Hematopoietic multipotent progenitor cell (in vitro differentiated cells): ENCODE data around the gene OR8B12. TPM values are rescaled to one million over a fixed set of nuclear protein-coding genes. Genes with fewer than 3 reads are reported as not detected.

ENCODE experiments used
- DNase-seq, 3 donors: peaks; one replicate each; pipeline ENCODE4 v3.0.0-alpha.2; 2011 to 2015; ENCODE audit warnings: low read depth in 2 of 3, low spot score in 2 of 3
- total RNA-seq: library from RNA; depleted of rRNA; stranded (reverse); fragments of >200 nt; gene quantifications from one replicate; pipeline ENCODE4 v1.2.3, GENCODE V29; 2012

The OR8B12 gene
- total RNA-seq, result not detected

GRCh38 chr11:124543554-124543953, at the start of gene OR8B12:
TSS of gene OR8B12 (minus strand) at chr11:124543654. CDS start at chr11:124543654, 0 bp downstream.
- DNase-seq, result no peak

DNA sequence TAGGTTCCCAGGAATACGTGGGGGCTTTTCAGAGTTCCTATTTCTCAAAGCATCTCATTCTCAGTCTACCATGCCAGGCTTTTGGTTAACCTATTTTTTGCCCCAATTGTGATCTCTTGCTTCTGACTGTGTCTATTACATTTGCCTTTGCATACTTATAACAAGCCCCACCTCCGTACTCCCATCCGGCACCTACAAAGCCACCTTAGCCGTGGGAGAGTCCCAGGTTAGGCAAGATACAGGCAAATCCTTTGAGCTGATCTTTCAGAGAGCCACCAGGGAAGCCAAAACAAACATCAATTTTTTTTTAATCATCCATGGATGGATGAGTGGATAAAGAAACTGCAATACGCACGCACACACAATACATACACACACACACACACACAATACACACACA, 49.2 kb upstream of the OR8B12 start:
- no peak for DNase-seq

DNA sequence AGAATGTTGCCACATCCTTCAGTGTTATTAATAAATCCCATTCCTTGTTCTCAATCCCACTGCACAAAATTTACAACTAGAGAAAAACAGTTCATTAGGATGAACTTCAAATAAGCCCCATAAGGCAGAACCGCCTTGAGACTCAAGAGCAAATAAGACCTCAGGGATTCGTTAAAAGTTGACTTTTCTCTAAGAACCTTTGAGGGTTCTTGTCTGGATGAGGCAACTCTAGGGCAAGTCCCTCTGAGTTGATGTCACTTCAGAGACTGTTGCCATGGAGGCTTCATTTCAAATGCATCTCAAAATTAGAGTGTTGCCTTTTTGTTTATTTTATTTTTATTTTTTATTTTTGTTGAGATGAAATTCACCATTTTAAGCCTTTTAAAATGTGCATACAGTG, 48.0 kb upstream of the OR8B12 start:
- no peak for DNase-seq

DNA sequence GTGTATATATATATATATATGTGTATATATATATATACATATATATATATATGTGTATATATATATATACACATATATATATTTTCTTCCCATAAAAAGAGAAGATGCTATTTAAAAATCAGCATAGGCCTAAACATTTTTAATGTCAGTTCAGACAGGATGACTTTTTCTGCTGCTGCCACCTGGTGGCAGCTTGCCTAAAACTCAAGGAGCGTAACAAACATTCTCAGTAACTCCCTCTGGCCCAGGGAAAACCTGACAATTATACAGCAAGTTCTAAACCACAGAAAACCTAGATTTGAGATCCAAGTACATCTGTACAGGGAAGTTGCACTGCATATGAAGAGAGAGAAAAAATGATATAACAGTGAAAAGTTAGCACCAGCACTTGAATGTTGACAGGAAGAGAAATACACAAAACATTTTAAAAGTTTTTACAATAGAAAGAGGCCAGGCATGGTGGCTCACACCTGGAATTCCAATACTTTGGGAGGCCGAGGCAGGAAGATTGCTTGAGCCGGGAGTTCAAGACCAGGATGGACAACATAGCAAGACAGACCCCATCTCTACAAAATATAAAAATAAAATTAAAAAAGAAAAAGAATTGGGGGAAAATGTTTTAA, 42.9 kb upstream of the OR8B12 start:
- peak; percentile 6 to 78 (median 47) for DNase-seq

DNA sequence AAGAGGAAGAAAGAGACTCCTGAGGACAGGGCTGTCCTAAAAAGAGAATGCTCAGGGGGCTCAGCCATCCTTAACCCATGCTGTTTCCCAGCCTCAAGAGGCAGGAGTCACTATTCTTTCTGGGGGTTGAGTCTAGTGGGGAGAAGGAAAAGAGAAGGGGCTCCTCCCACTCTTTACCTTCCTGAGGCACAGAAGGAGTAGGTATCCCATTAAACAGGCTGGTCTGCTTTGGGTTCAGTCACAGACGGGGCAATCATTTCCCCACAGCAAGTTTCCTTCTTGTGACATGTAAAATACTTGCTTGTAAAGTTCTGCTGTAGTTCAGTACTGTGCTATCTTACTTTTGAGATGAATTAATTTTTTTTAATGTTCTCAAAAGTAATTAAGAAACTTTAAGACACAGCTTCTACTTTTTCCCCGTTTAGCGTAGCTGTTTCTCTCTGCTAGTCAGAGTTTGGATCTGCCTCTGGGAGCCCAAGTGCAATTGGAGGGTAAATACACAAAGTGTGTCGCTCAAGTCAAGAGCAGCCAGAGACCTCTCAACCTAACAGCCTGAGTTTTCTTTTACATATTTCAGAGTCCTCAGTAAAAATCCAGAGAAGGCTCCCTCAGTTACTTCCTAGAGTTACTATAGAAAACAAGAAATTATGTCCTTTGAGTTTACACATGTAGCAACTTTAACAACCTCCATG, 41.4 kb upstream of the OR8B12 start:
- no peak for DNase-seq

- no peak for DNase-seq
Observed at GRCh38 chr11:124583781-124584180, 40.3 kb upstream of the OR8B12 start.

DNA sequence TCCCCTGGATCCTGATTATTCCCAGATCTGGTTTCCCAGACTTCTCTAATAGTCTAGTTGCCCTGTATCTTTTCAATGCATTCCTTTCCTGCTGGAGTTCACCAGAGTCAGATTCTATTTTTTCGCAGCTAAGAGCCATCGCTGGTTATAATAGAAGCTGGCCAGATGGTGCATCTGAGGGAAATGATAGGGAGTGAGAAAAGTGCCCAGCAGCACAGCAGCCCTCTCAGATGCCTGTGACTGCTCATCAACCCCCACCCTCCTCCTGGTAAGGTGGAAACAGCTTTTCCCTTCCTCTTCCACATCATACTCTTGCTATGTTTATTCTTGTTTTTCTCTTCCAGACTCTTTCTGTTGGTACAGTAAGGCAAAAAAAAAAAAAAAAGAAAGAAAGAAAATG, 39.1 kb upstream of the OR8B12 start:
- no peak for DNase-seq

DNA sequence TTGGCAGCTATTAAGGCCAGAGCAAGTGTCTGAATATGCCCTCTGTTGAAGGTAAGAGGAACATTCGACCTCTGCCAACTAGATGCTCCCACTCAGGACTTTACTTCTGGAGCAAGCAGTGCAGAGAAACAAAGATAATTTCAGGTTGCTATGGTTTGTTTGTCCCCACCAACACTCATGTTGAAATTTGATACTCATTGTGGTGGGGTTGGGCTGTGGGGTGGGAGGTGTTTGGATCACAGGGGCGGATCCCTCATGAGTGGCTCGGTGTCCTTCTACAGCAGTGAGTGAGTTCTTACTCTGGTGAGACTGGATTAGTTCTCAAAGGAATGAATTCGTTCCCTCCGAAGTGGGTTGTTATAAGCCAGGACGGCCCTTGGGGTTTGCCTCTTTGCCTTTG, 38.4 kb upstream of the OR8B12 start:
- no peak for DNase-seq

DNA sequence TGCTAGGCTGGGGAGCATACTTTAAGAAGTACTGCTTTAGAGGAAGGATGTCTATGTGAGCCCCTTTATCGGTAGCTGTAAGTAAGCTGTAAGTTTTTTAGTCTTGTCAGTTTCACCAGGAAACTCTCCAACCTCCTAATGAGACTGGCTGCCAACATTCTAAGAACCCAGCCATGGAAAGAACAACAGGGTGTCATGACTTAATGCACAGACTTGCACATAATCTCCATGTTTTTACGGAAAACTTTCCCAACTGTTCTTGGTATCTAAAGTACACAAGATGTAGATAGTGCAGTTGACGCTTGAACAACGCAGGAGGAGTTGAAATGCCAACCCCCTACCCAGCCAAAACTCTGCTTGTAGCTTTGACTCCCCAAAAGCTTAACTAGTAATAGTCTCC, 35.3 kb upstream of the OR8B12 start:
- no peak for DNase-seq

DNA sequence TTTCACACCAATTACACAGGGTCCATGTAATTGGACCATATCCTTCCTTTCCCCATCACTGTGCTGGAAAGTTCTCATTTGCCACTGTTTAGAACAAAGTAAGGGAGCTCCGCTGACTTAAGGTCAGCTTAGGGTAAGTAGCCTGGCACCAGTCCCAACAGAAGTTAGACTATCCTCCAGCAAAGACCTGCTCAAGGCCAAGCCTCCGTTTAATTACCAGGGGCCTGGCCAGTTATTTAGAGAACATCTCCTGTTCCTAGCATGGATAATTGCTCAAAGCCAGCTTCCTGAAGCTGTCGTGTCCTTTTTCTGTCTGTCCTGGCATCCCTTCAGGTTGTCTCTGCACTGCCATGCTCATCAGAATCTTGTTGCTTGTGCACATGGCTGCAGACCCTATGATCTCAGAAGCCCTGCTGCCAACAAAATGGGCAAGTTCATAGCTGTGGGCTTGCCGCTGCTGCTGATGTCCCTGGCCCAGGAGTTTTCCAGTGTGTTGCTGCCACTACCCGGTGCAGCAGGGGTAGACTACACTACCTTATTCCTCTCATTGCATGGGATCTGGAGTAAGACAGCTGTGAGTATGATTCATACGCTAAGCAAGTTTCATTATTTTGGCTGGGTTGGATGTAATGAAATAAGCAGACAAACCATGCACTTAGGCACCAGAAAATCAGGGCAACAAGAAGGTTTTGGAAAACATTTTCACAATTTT, 34.4 kb upstream of the OR8B12 start:
- no peak for DNase-seq

DNA sequence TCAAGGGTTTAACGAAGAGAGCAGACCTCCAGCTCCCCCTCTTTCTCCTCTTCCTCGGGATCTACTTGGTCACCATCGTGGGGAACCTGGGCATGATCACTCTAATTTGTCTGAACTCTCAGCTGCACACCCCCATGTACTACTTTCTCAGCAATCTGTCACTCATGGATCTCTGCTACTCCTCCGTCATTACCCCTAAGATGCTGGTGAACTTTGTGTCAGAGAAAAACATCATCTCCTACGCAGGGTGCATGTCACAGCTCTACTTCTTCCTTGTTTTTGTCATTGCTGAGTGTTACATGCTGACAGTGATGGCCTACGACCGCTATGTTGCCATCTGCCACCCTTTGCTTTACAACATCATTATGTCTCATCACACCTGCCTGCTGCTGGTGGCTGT, 26.7 kb upstream of the OR8B12 start:
- no peak for DNase-seq

DNA sequence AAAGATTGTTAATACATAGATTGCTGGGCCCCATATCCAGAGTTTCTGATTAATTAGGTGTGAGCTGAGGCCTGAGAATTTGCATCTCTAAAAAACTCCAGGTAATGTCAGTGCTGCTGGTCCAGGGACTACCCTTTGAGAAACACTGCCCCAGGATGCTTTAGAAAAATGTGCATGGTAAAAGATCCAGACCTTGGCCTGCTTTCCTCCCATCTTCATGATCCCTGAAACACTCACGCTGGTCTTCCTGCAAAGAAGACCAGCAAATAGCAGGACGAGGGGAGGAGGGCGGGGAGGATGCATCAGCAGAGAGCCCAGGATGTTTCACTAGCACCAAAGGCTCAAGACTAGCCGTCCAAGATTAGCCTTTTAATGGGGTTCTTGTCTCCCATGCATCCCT, 26.2 kb upstream of the OR8B12 start, which contains the start of gene OR8A1:
TSS of gene OR8A1 (plus strand) at position 301 of the 400 bp plus-strand sequence. CDS start 123 bp downstream, outside the sequence.
- DNase-seq, result no peak

DNA sequence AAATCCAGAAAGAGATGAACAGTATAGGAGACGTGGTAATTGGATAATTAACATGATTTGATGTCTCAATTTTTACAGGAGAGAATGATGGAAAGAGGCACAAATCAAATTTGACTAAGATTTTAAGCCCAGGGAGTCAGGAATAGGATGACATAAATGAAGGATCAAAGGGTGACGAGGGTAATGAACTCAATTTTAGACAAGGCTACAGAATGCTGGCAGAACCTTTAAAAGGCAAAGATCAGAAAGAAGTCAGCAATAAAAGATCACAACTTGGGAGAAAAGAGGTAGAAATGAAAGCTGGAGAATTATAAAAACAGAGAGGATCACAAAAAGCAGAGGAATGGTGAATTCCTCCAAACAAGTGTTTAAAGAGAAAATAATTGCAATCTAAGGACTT, 13.4 kb upstream of the OR8B12 start:
- DNase-seq, result no peak

DNA sequence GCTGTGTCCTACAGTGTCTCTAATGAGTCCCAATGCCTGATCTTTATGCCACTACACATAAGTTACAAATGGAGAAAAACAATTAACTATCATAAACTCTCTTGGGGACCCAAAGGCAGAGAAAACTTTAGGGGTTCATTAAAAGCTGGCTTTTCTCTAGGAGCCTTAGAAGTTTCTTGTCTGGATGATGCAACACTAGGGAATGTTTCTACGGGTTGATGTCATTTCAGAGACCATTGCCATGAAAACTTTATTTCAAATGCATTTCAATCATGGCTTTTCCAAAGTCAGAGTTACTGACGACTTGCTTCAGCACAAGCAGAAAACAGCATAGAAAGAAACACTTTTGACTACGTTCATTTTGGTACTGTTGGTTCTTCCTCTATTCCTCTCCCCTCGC, 8.5 kb upstream of the OR8B12 start:
- no peak for DNase-seq

DNA sequence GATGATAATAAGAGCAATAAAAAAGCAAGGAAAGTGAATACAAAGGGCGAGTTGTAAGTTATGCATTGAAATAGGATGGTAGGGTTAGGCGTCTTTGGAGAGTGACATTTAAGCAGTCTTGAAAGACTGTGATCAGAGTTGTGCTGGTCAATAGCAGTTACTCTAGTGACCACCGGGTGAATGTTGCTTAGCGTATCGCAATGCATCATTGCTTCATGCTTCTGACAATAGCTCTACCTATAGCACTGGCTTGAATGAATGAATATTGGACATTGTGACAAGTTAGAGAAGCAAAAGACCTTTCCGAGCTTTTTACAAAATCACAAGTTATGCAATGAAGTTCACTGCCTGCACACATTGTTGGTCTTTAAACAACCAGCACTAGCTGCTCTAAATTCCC, 7.7 kb upstream of the OR8B12 start:
- no peak for DNase-seq

GRCh38 chr11:124543145-124543544, 309 bp downstream of the OR8B12 start:
- peak in 2 of 3 donors; percentile 5 to 19 for DNase-seq

GRCh38 chr11:124541204-124541603, 2.2 kb downstream of the OR8B12 start:
- no peak for DNase-seq

- no peak for DNase-seq
Observed at GRCh38 chr11:124538019-124538418, 5.4 kb downstream of the OR8B12 start.

GRCh38 chr11:124536520-124536919, 6.9 kb downstream of the OR8B12 start:
- DNase-seq, result peak in 2 of 3 donors; percentile 28 to 44

GRCh38 chr11:124535552-124536232, 7.8 kb downstream of the OR8B12 start:
- no peak for DNase-seq

GRCh38 chr11:124534051-124534450, 9.4 kb downstream of the OR8B12 start:
- no peak for DNase-seq
